Measurements from ENCODE around the gene PTX4. TPM values are rescaled to one million over a fixed set of nuclear protein-coding genes. Genes with fewer than 3 reads are reported as not detected.
A peak's percentile ranks its signal among the peaks of the same experiment; 100 is the strongest.

Gene PTX4
- total and polyA plus RNA-seq, 9 of the 15 experiments (the other 6 are each of a cell fraction or from before 2014, with no cell fraction given): 0.11 TPM; not detected in 8

DNA sequence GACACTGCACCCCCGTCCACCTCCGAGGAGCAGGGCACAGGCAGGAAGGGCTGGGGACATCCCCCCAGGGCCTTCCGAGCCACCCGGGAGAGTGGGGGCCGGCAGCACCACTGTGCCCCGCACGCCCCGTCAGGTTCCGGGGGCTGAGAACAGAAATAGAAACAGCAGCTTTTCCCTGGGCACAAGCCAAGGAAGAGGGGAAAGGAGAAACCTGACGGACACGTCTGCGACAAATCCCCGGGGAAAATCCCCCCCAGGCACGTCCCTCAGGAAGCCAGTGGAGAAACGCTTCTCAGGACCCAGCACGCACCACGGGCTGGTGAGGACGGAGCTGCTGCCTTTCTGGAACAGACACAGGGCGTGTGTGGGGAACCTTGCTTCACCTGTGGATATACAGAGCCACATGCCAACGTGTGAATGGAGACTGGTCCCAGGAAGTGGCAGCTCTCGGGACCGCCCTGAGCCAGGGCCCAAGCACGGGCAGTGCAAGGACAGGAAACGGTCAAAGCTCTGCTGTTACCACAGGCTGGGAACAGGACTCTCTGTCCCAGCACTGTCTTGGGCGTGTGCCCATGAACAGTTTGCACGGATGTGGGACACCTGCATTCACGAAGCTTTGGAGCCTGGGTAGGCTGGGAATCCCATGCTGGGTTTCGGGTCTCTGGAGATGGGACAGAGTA, 43.5 kb upstream of the PTX4 start:
- peak; percentile 26 for FAIRE-seq
- Histone ChIP-seq H3K27ac (ENCODE audit: extremely low read depth, low read depth, low read length) (no peak overlapping the region), H3K79me2 (ENCODE audit: control insufficient read depth, insufficient read depth, low read length) (no peaks in the 10 kb centered on the region), H3K4me2 (ENCODE audit: insufficient read depth, low read length) (no peak overlapping the region), H3K9me3 (replicated peaks; ENCODE audit: control insufficient read depth, insufficient read depth, low read depth, low read length) (no peaks in the 10 kb centered on the region), H3K36me3 (ENCODE audit: control insufficient read depth, insufficient read depth, low read length) (no peaks in the 10 kb centered on the region), H3K9ac (ENCODE audit: insufficient read depth in 1 of 2, low read depth in 2 of 2, low read length in 2 of 2) (peak overlapping the region in 1 of 2 experiments; percentile 61; a peak in 1 of 4 replicates), H3K9me1 (ENCODE audit: control insufficient read depth, insufficient read depth, low read length) (no peaks in the 10 kb centered on the region), H3K4me3 (no peak overlapping the region), H3K27me3 (ENCODE audit: control insufficient read depth in 2 of 2, insufficient read depth in 2 of 2, low read length in 2 of 2) (peaks cover 21 to 85% of the 10 kb centered on the region in 2 experiments; a peak in 4 of 5 replicates), H3K4me1 (replicated peaks in 1 of 2; ENCODE audit: control insufficient read depth in 2 of 2, insufficient read depth in 2 of 2, low read length in 2 of 2) (peaks cover 4 to 75% of the 10 kb centered on the region in 2 experiments; a peak in 3 of 5 replicates), H2AFZ (ENCODE audit: low read depth, low read length) (no peak overlapping the region), H4K20me1 (replicated peaks; ENCODE audit: control insufficient read depth, insufficient read depth, low read length) (peaks cover 12% of the 10 kb centered on the region; the same call in 1 of the 2 replicates)
- ATAC-seq: no peak
- ChIA-PET CTCF (ENCODE audit: low intra/inter-chr PET ratio) (no interaction called here), POLR2A (interaction anchor here (1.1 kb wide), 1 partner anchor 19 kb away, joined by 4 read pairs; no protein-coding TSS in a partner anchor)
- intact Hi-C loops (cut with micrococcal nuclease): no loop called here
- in situ Hi-C loops (cut with MboI): no loop called here
- TF ChIP-seq HNRNPUL1 (IDR thresholded peaks at IDR 0.05; ENCODE audit: low read length) (no peak), CGGBP1 (CRISPR knock-in tag; IDR thresholded peaks at IDR 0.05) (no peak), HEY1 (CRISPR knock-in tag; IDR thresholded peaks at IDR 0.05; ENCODE audit: borderline replicate concordance) (no peak), ZNF408 (CRISPR knock-in tag; IDR thresholded peaks at IDR 0.05; ENCODE audit: low read depth) (no peak), RNF219 (CRISPR knock-in tag; IDR thresholded peaks at IDR 0.05) (no peak), SLC30A9 (CRISPR knock-in tag; IDR thresholded peaks at IDR 0.05) (no peak), SRSF3 (IDR thresholded peaks at IDR 0.05; ENCODE audit: insufficient read depth, low read length) (no peak)
- TF ChIP-seq, protein P1, sequence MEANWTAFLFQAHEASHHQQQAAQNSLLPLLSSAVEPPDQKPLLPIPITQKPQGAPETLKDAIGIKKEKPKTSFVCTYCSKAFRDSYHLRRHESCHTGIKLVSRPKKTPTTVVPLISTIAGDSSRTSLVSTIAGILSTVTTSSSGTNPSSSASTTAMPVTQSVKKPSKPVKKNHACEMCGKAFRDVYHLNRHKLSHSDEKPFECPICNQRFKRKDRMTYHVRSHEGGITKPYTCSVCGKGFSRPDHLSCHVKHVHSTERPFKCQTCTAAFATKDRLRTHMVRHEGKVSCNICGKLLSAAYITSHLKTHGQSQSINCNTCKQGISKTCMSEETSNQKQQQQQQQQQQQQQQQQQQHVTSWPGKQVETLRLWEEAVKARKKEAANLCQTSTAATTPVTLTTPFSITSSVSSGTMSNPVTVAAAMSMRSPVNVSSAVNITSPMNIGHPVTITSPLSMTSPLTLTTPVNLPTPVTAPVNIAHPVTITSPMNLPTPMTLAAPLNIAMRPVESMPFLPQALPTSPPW (CRISPR knock-in tag; IDR thresholded peaks at IDR 0.05): no peak
- TF ChIP-seq, protein P2, sequence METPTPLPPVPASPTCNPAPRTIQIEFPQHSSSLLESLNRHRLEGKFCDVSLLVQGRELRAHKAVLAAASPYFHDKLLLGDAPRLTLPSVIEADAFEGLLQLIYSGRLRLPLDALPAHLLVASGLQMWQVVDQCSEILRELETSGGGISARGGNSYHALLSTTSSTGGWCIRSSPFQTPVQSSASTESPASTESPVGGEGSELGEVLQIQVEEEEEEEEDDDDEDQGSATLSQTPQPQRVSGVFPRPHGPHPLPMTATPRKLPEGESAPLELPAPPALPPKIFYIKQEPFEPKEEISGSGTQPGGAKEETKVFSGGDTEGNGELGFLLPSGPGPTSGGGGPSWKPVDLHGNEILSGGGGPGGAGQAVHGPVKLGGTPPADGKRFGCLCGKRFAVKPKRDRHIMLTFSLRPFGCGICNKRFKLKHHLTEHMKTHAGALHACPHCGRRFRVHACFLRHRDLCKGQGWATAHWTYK (CRISPR knock-in tag; IDR thresholded peaks at IDR 0.05): no peak
- 20% methylated on average over 26 of the region's 28 CpGs for WGBS (ENCODE audit: insufficient coverage, low coverage, missing lambda C conversion rate)
- no peak for DNase-seq (ENCODE audit: extremely low read depth in 1 of 4, low spot score in 3 of 4)
- BruUV-seq (replicated peaks): no TSS peak
